ENCODE results near the gene SKOR2. TPM values are rescaled to one million over a fixed set of nuclear protein-coding genes. Genes with fewer than 3 reads are reported as not detected.

Gene SKOR2
- total and polyA plus RNA-seq, 2 donors (not counting 1 experiment from before 2014, with no cell fraction given), result not detected

- no peak overlapping the region for H3K4me2 ChIP-seq (ENCODE audit: extremely low read depth, insufficient read depth, low read length)
Measured at GRCh38 chr18:47226660-47227059, 24.8 kb downstream of the SKOR2 start.

GRCh38 chr18:47215554-47216138 lies 35.8 kb downstream of the SKOR2 start:
- Histone ChIP-seq H3K79me2 (ENCODE audit: control insufficient read depth, insufficient read depth, low read length) (no peaks in the 10 kb centered on the region), H3K27me3 (ENCODE audit: control insufficient read depth, insufficient read depth, low read length) (no peaks in the 10 kb centered on the region), H2AFZ (ENCODE audit: low read length) (no peak overlapping the region), H4K20me1 (ENCODE audit: control insufficient read depth, extremely low read depth, insufficient read depth, low read length) (no peaks in the 10 kb centered on the region), H3K4me1 (ENCODE audit: control insufficient read depth, extremely low read depth, insufficient read depth, low read length) (no peaks in the 10 kb centered on the region), H3K4me3 (replicated peaks in 1 of 4; ENCODE audit: control extremely low read depth in 1 of 4, insufficient read depth in 1 of 4, low read depth in 3 of 4, low read length in 4 of 4) (no peak overlapping the region), H3K36me3 (ENCODE audit: control insufficient read depth, insufficient read depth, low read length) (no peaks in the 10 kb centered on the region), H3K27ac (ENCODE audit: insufficient read depth, low read length) (no peak overlapping the region), H3K9me3 (ENCODE audit: control insufficient read depth, insufficient read depth, low read depth, low read length) (no peaks in the 10 kb centered on the region), H3K9ac (ENCODE audit: insufficient read depth, low read length) (no peak overlapping the region), H3K4me2 (ENCODE audit: extremely low read depth, insufficient read depth, low read length) (no peak overlapping the region)
- TF ChIP-seq CTCF (conservative IDR thresholded peaks at IDR 0.05 in 1 of 2, IDR thresholded peaks at IDR 0.05 in 1 of 2; ENCODE audit: low read depth in 1 of 2, low read length in 2 of 2) (peak; percentile 53 to 54), EZH2 (IDR thresholded peaks at IDR 0.05; ENCODE audit: low read length, missing control alignments) (no peak)
- DNase-seq (ENCODE audit: low read depth in 2 of 2), result peak; percentile 51 to 61

More at GRCh38 chr18:47226660-47227059, 24.8 kb downstream of the SKOR2 start:
- no peaks in the 10 kb centered on the region for H3K4me1 ChIP-seq (ENCODE audit: control insufficient read depth, extremely low read depth, insufficient read depth, low read length)
- H3K4me3 ChIP-seq (replicated peaks in 1 of 4; ENCODE audit: control extremely low read depth in 1 of 4, insufficient read depth in 1 of 4, low read depth in 3 of 4, low read length in 4 of 4), result no peak overlapping the region
- H3K9ac ChIP-seq (ENCODE audit: insufficient read depth, low read length), result no peak overlapping the region
- no peak overlapping the region for H2AFZ ChIP-seq (ENCODE audit: low read length)
- no peak overlapping the region for H3K27ac ChIP-seq (ENCODE audit: insufficient read depth, low read length)
- H3K27me3 ChIP-seq (ENCODE audit: control insufficient read depth, insufficient read depth, low read length), result no peaks in the 10 kb centered on the region
- H3K9me3 ChIP-seq (ENCODE audit: control insufficient read depth, insufficient read depth, low read depth, low read length), result no peaks in the 10 kb centered on the region
- DNase-seq (ENCODE audit: low read depth in 2 of 2), result no peak
- no peak for TF ChIP-seq EZH2 (IDR thresholded peaks at IDR 0.05; ENCODE audit: low read length, missing control alignments)
- no peak for TF ChIP-seq CTCF (conservative IDR thresholded peaks at IDR 0.05 in 1 of 2, IDR thresholded peaks at IDR 0.05 in 1 of 2; ENCODE audit: low read depth in 1 of 2, low read length in 2 of 2)
- H4K20me1 ChIP-seq (ENCODE audit: control insufficient read depth, extremely low read depth, insufficient read depth, low read length), result no peaks in the 10 kb centered on the region
- no peaks in the 10 kb centered on the region for H3K79me2 ChIP-seq (ENCODE audit: control insufficient read depth, insufficient read depth, low read length)
- no peaks in the 10 kb centered on the region for H3K36me3 ChIP-seq (ENCODE audit: control insufficient read depth, insufficient read depth, low read length)

GRCh38 chr18:47209171-47209570 lies 42.3 kb downstream of the SKOR2 start:
- Histone ChIP-seq H3K4me3 (replicated peaks in 1 of 4; ENCODE audit: control extremely low read depth in 1 of 4, insufficient read depth in 1 of 4, low read depth in 3 of 4, low read length in 4 of 4) (no peak overlapping the region), H3K4me1 (ENCODE audit: control insufficient read depth, extremely low read depth, insufficient read depth, low read length) (no peaks in the 10 kb centered on the region), H3K9me3 (ENCODE audit: control insufficient read depth, insufficient read depth, low read depth, low read length) (no peaks in the 10 kb centered on the region), H4K20me1 (ENCODE audit: control insufficient read depth, extremely low read depth, insufficient read depth, low read length) (no peaks in the 10 kb centered on the region), H3K4me2 (ENCODE audit: extremely low read depth, insufficient read depth, low read length) (no peak overlapping the region), H2AFZ (ENCODE audit: low read length) (no peak overlapping the region), H3K79me2 (ENCODE audit: control insufficient read depth, insufficient read depth, low read length) (no peaks in the 10 kb centered on the region), H3K36me3 (ENCODE audit: control insufficient read depth, insufficient read depth, low read length) (no peaks in the 10 kb centered on the region), H3K27ac (ENCODE audit: insufficient read depth, low read length) (no peak overlapping the region), H3K27me3 (ENCODE audit: control insufficient read depth, insufficient read depth, low read length) (no peaks in the 10 kb centered on the region), H3K9ac (ENCODE audit: insufficient read depth, low read length) (no peak overlapping the region)
- DNase-seq (ENCODE audit: low read depth in 2 of 2), result peak in 1 of 2 donors; percentile 2
- TF ChIP-seq EZH2 (IDR thresholded peaks at IDR 0.05; ENCODE audit: low read length, missing control alignments) (no peak), CTCF (conservative IDR thresholded peaks at IDR 0.05 in 1 of 2, IDR thresholded peaks at IDR 0.05 in 1 of 2; ENCODE audit: low read depth in 1 of 2, low read length in 2 of 2) (no peak)

Data from fibroblast of lung (primary cell).